ENCODE measurements around the gene CLIC1. TPM values are rescaled to one million over a fixed set of nuclear protein-coding genes. Genes with fewer than 3 reads are reported as not detected.
"Not testable (repeated sequence)": the region's sequence is repeated elsewhere in the genome, so short reads cannot be mapped to it uniquely, and the experiment has no call there.

CLIC1 gene
- total and polyA plus RNA-seq, 12 donors, result 51.1 to 400 (median 87.9) TPM

GRCh38 chr6:31710523-31711219 is 25.7 kb downstream of the CLIC1 start:
- Histone ChIP-seq H3K4me3 (no peak overlapping the region), H3K36me3 (no peaks in the 10 kb centered on the region), H3K27me3 (peaks cover 0 to 5% (median 0%) of the 10 kb centered on the region in 7 donors), H3K27ac (no peak overlapping the region), H3K4me1 (peaks cover 0 to 10% (median 0%) of the 10 kb centered on the region in 9 donors), H3K9me3 (no peaks in the 10 kb centered on the region)
- WGBS, 2 donors, result 54 to 56% methylated on average over 5 of the region's 5 CpGs
- ATAC-seq, result no peak
- TF ChIP-seq CTCF (IDR thresholded peaks at IDR 0.05), result no peak
- intact Hi-C loops (cut with DNase I), result no loop called here
- no peak for DNase-seq

GRCh38 chr6:31709157-31709556 is 27.2 kb downstream of the CLIC1 start:
- H3K9me3 ChIP-seq; H3K4me3 ChIP-seq; intact Hi-C loops (cut with DNase I); ATAC-seq; H3K27ac ChIP-seq; DNase-seq; H3K4me1 ChIP-seq; H3K27me3 ChIP-seq; H3K36me3 ChIP-seq: not testable (repeated sequence)
- WGBS, 2 donors, result 91 to 94% methylated on average over 11 of the region's 11 CpGs

- intact Hi-C loops (cut with DNase I), result no loop called here
- peaks cover 0 to 5% (median 0%) of the 10 kb centered on the region in 7 donors for H3K27me3 ChIP-seq
- H3K4me1 ChIP-seq, result peaks cover 0 to 16% (median 5%) of the 10 kb centered on the region in 9 donors
- no peak for ATAC-seq
- no peak overlapping the region for H3K27ac ChIP-seq
- no peak for DNase-seq
- 94 to 99% methylated on average over 3 of the region's 3 CpGs for WGBS, 2 donors
- H3K36me3 ChIP-seq, result no peaks in the 10 kb centered on the region
- no peak for TF ChIP-seq CTCF (IDR thresholded peaks at IDR 0.05)
- H3K9me3 ChIP-seq, result no peaks in the 10 kb centered on the region
- no peak overlapping the region for H3K4me3 ChIP-seq
Measured at GRCh38 chr6:31708224-31708623, 28.1 kb downstream of the CLIC1 start.

GRCh38 chr6:31707701-31708100 is 28.6 kb downstream of the CLIC1 start:
- ATAC-seq (no peak), DNase-seq (no peak)
- H3K36me3 ChIP-seq, result no peaks in the 10 kb centered on the region
- WGBS, 2 donors, result 89 to 91% methylated on average over 10 of the region's 10 CpGs
- H3K9me3 ChIP-seq, result no peaks in the 10 kb centered on the region
- H3K27ac ChIP-seq, result no peak overlapping the region
- H3K4me1 ChIP-seq, result peaks cover 0 to 16% (median 5%) of the 10 kb centered on the region in 9 donors
- no peak overlapping the region for H3K4me3 ChIP-seq
- intact Hi-C loops (cut with DNase I), result no loop called here
- H3K27me3 ChIP-seq, result peaks cover 0 to 5% (median 0%) of the 10 kb centered on the region in 7 donors
- TF ChIP-seq CTCF (IDR thresholded peaks at IDR 0.05), result no peak

- 25 to 36% methylated on average over 3 of the region's 3 CpGs for WGBS, 2 donors
- intact Hi-C loops (cut with DNase I), result no loop called here
Measured at GRCh38 chr6:31706599-31706998, 29.7 kb downstream of the CLIC1 start, which contains the start of gene LY6G6F. Gene LY6G6F (plus strand): TSS chr6:31706866. CDS start chr6:31706907, 41 bp downstream.

More at GRCh38 chr6:31706599-31706998, 29.7 kb downstream of the CLIC1 start, which contains the start of gene LY6G6F:
- no peak for TF ChIP-seq CTCF (IDR thresholded peaks at IDR 0.05)
- no peaks in the 10 kb centered on the region for H3K9me3 ChIP-seq
- peaks cover 0 to 5% (median 0%) of the 10 kb centered on the region in 7 donors for H3K27me3 ChIP-seq
- peaks cover 7 to 23% (median 12%) of the 10 kb centered on the region in 9 donors for H3K4me1 ChIP-seq
- H3K27ac ChIP-seq, result no peak within 1 kb of the TSS
- H3K36me3 ChIP-seq, result no peaks in the 10 kb centered on the region
- ATAC-seq (no peak), DNase-seq (no peak)
- no peak within 1 kb of the TSS for H3K4me3 ChIP-seq

Measured in heart right ventricle (tissue), 16 donors.